K562 (cell line): Measurements from ENCODE around the gene ERFL.

Experiments
- CTCF ChIP-seq, 3 experiments: IDR thresholded peaks in 2 of 3; conservative IDR thresholded peaks in 1 of 3; 2 replicates each; pipeline ENCODE4 v1.5.1; 2011 to 2012; ENCODE audit warnings: low read length in 3 of 3, mild to moderate bottlenecking in 3 of 3, control low read depth in 2 of 3, improper control_type of control experiment in 1 of 3, inconsistent platforms in 1 of 3, low read depth in 1 of 3, mixed read lengths in 1 of 3, moderate library complexity in 1 of 3; ENCODE audit not compliant: insufficient read depth in 2 of 3
- IRF2 ChIP-seq: sonication (generic); formaldehyde crosslinking; IDR thresholded peaks from 2 replicates; pipeline ENCODE4 v1.8.1; 2022; ENCODE audit warnings: mild to moderate bottlenecking, missing genetic modification reagents
- MED1 ChIP-seq: sonication (generic); formaldehyde crosslinking; IDR thresholded peaks from 2 replicates; pipeline ENCODE4 v1.8.1; 2023; ENCODE audit warnings: missing genetic modification reagents, borderline replicate concordance
- PHF8 ChIP-seq: fragments of 200-600 bp; sonication (generic); IDR thresholded peaks from 2 replicates; pipeline ENCODE4 v1.6.1; 2012; ENCODE audit warnings: mixed run types, mild to moderate bottlenecking, inconsistent platforms, low read length, moderate library complexity, borderline replicate concordance
- REST ChIP-seq, 2 experiments: fragments of 450-650 bp; formaldehyde crosslinking in 1 of 2; IDR thresholded peaks; 2 replicates each; pipeline versions ENCODE4 v1.4.0 to v1.6.1; 2014 to 2020; ENCODE audit warnings: mild to moderate bottlenecking in 2 of 2, borderline replicate concordance in 1 of 2, low read depth in 1 of 2
- RFX1 ChIP-seq: fragments of 450-650 bp; IDR thresholded peaks from 2 replicates; pipeline ENCODE4 v1.6.1; 2016; ENCODE audit warnings: mild to moderate bottlenecking, moderate library complexity
- SIX5 ChIP-seq, 2 experiments: IDR thresholded peaks; 2 replicates each; pipeline ENCODE4 v1.6.1; 2011; ENCODE audit warnings: low read length in 2 of 2, borderline replicate concordance in 1 of 2, low read depth in 1 of 2, mild to moderate bottlenecking in 1 of 2, moderate library complexity in 1 of 2; ENCODE audit not compliant: insufficient read depth in 1 of 2
- STAT5B ChIP-seq: fragments of 250-450 bp; sonication (Bioruptor Pico); IDR thresholded peaks from 2 replicates; pipeline ENCODE4 v1.8.0; 2021; ENCODE audit warnings: mild to moderate bottlenecking, inconsistent platforms
- TAF1 ChIP-seq: IDR thresholded peaks from 2 replicates; pipeline ENCODE4 v1.6.1; 2011; ENCODE audit warnings: mild to moderate bottlenecking, low read length, moderate library complexity; ENCODE audit not compliant: insufficient read depth, control insufficient read depth, severe bottlenecking; ENCODE audit errors: extremely low read depth
- TAF15 ChIP-seq: fragments of 200-400 bp; formaldehyde crosslinking; IDR thresholded peaks from 2 replicates; pipeline ENCODE4 v1.6.1; 2017; ENCODE audit warnings: mild to moderate bottlenecking, low read depth, low read length, moderate library complexity

GRCh38 chr19:41918653-41919244 is 9.5 kb downstream of the ERFL start:
- TF ChIP-seq MED1 (CRISPR knock-in tag) (no peak), CTCF (IDR thresholded peaks at IDR 0.05 in 2 of 3, conservative IDR thresholded peaks at IDR 0.05 in 1 of 3; ENCODE audit: insufficient read depth in 2 of 3, low read depth in 1 of 3, low read length in 3 of 3) (no peak), RFX1 (no peak), SIX5 (IDR thresholded peaks at IDR 0.05; ENCODE audit: borderline replicate concordance in 1 of 2, insufficient read depth in 1 of 2, low read depth in 1 of 2, low read length in 2 of 2) (no peak), TAF15 (no peak), TAF1 (no peak), STAT5B (no peak), REST (IDR thresholded peaks at IDR 0.05; ENCODE audit: borderline replicate concordance) (no peak), REST (CRISPR knock-in tag; IDR thresholded peaks at IDR 0.05; ENCODE audit: low read depth) (no peak), IRF2 (CRISPR knock-in tag) (no peak), PHF8 (no peak)
